HS-27A (cell line): ENCODE results near the gene KLHL17.
"Not testable (repeated sequence)": the region's sequence is repeated elsewhere in the genome, so short reads cannot be mapped to it uniquely, and the experiment has no call there.

ENCODE experiments used
- DNase-seq: peaks from one replicate; pipeline ENCODE4 v3.0.0-alpha.2; 2012; ENCODE audit warnings: low read depth, missing footprints

The KLHL17 gene

GRCh38 chr1:970242-970972, 10.0 kb downstream of the KLHL17 start:
- no peak for DNase-seq

GRCh38 chr1:970973-971730, 10.8 kb downstream of the KLHL17 start:
- no peak for DNase-seq

- no peak for DNase-seq
Measured at GRCh38 chr1:971751-972506, 11.5 kb downstream of the KLHL17 start.

- DNase-seq = no peak
Measured at GRCh38 chr1:972726-973458, 12.5 kb downstream of the KLHL17 start.

- no peak for DNase-seq
Measured at GRCh38 chr1:973459-974292, 13.3 kb downstream of the KLHL17 start.

- DNase-seq = no peak
Measured at GRCh38 chr1:974293-974640, 13.9 kb downstream of the KLHL17 start.

- DNase-seq = no peak
Measured at GRCh38 chr1:974687-975328, 14.4 kb downstream of the KLHL17 start.

- no peak for DNase-seq
Measured at GRCh38 chr1:975365-975764, 15.0 kb downstream of the KLHL17 start.

GRCh38 chr1:975896-976683, 15.7 kb downstream of the KLHL17 start:
- DNase-seq = no peak

- not testable (repeated sequence) for DNase-seq
Measured at GRCh38 chr1:976791-977190, 16.4 kb downstream of the KLHL17 start.

- no peak for DNase-seq
Measured at GRCh38 chr1:978069-978834, 17.9 kb downstream of the KLHL17 start.

- no peak for DNase-seq
Measured at GRCh38 chr1:978835-979743, 18.7 kb downstream of the KLHL17 start.

- DNase-seq = no peak
Measured at GRCh38 chr1:979744-980072, 19.3 kb downstream of the KLHL17 start.

- DNase-seq = no peak
Measured at GRCh38 chr1:980137-980571, 19.8 kb downstream of the KLHL17 start.

- DNase-seq = no peak
Measured at GRCh38 chr1:980602-981395, 20.4 kb downstream of the KLHL17 start.

GRCh38 chr1:981491-981954, 21.1 kb downstream of the KLHL17 start:
- no peak for DNase-seq

- DNase-seq = no peak
Measured at GRCh38 chr1:981955-982558, 21.7 kb downstream of the KLHL17 start, which contains the start of gene PERM1. Gene PERM1, minus strand, starts transcription at chr1:982093. Its CDS starts 1,064 bp downstream, at chr1:981029.
